IMR-90 (cell line): ENCODE results near the gene ACVR2B. TPM values are rescaled to one million over a fixed set of nuclear protein-coding genes. Genes with fewer than 3 reads are reported as not detected.

Experiments
- microRNA-seq, 2 experiments: library from miRNA; stranded (forward) in 1 of 2; unstranded in 1 of 2; fragments of 10-50 nt in 1 of 2; fragments of <30 nt in 1 of 2; gene quantifications in 1 of 2; microRNA quantifications in 1 of 2; one replicate each; pipeline versions ENCODE3 to v1.1.0; 2013 to 2020; ENCODE audit not compliant: insufficient read depth in 1 of 2, insufficient read length in 1 of 2, unreplicated experiment in 1 of 2
- polyA plus RNA-seq, 3 experiments: library from polyadenylated mRNA; depleted of rRNA; stranded (reverse); fragments of >200 nt; gene quantifications; 2 replicates each; pipeline ENCODE4 v1.2.3, GENCODE V29; 2012; ENCODE audit warnings: low replicate concordance in 1 of 3
- small RNA-seq, 5 experiments: library from RNA; depleted of rRNA; stranded (forward); fragments of <200 nt; gene quantifications; one replicate each; pipeline ENCODE3, GENCODE V24; 2012
- total RNA-seq: library from RNA; depleted of rRNA; stranded (reverse); fragments of >200 nt; gene quantifications from 2 replicates; pipeline ENCODE4 v1.2.3, GENCODE V29; 2012; rRNA removed

ACVR2B gene
- total and polyA plus RNA-seq, 2 of the 4 experiments (the other 2 are of a cell fraction): 0.60 to 1.3 TPM

Small RNA genes within 50 kb of the gene (microRNA-seq; reads per million reads assigned to microRNA genes)
- gene RF00019 (ENCODE audit: insufficient read depth, insufficient read length): not detected

Small RNA genes within 50 kb of the gene (small RNA-seq; reads per million reads assigned to genes)
- gene RF00019: 0 reads per million in 5 experiments

Other genes starting within 250 kb of the ACVR2B start
- gene SLC22A13, start 188.1 kb upstream of the ACVR2B start, total RNA-seq: under 0.01 TPM in 2 replicates
- gene SLC22A13, start 188.1 kb upstream of the ACVR2B start, polyA plus RNA-seq (2012; rRNA removed): 0.22 and 0.29 TPM in 2 replicates
- gene SLC22A14, start 171.6 kb upstream of the ACVR2B start, total RNA-seq: under 0.01 TPM in 1 of 2 replicates, not detected in the other
- 0.07 and 0.10 TPM in 2 replicates for gene SLC22A14, start 171.6 kb upstream of the ACVR2B start, polyA plus RNA-seq (2012; rRNA removed)
- gene XYLB, start 107.1 kb upstream of the ACVR2B start, total RNA-seq: 2.5 and 3.0 TPM in 2 replicates
- 2.3 and 3.4 TPM in 2 replicates for gene XYLB, start 107.1 kb upstream of the ACVR2B start, polyA plus RNA-seq (2012; rRNA removed)
- gene EXOG, start 42.5 kb downstream of the ACVR2B start, total RNA-seq: 10.2 and 12.8 TPM in 2 replicates
- gene EXOG, start 42.5 kb downstream of the ACVR2B start, polyA plus RNA-seq (2012; rRNA removed): 12.1 and 15.0 TPM in 2 replicates
- 1.7 and 2.0 TPM in 2 replicates for gene SCN5A, start 195.8 kb downstream of the ACVR2B start, total RNA-seq
- 1.9 and 2.1 TPM in 2 replicates for gene SCN5A, start 195.8 kb downstream of the ACVR2B start, polyA plus RNA-seq (2012; rRNA removed)